ENCODE data around the gene MFN2.

DNA sequence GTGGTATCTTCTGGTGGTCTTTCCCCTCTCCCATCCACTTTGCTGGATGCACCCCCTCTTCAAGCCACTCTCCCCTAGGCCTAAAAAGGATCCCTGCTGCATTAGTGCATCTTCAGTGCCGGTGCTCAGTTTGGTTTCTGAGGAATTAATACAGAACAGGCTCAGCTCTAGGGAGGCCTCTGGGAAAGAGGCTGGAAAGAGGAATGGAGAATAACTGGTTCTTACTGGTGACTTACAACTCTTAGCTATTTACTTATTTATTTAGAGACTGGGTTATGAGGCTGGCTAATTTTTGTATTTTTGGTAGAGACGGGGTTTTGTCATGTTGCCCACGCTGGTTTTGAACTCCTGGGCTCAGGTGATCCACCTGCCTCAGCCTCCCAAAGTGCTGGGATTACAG lies 19.0 kb downstream of the MFN2 start:
- no peak for TF ChIP-seq EZH2phosphoT487 (IDR thresholded peaks at IDR 0.05)
- TF ChIP-seq, protein P1, sequence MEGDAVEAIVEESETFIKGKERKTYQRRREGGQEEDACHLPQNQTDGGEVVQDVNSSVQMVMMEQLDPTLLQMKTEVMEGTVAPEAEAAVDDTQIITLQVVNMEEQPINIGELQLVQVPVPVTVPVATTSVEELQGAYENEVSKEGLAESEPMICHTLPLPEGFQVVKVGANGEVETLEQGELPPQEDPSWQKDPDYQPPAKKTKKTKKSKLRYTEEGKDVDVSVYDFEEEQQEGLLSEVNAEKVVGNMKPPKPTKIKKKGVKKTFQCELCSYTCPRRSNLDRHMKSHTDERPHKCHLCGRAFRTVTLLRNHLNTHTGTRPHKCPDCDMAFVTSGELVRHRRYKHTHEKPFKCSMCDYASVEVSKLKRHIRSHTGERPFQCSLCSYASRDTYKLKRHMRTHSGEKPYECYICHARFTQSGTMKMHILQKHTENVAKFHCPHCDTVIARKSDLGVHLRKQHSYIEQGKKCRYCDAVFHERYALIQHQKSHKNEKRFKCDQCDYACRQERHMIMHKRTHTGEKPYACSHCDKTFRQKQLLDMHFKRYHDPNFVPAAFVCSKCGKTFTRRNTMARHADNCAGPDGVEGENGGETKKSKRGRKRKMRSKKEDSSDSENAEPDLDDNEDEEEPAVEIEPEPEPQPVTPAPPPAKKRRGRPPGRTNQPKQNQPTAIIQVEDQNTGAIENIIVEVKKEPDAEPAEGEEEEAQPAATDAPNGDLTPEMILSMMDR (IDR thresholded peaks at IDR 0.05) = no peak
